Stimulated activated CD4-positive, alpha-beta T cell treated with anti-CD3 and anti-CD28 coated beads, Interleukin-1b, Interleukin-23, amount 100 ng/mL, for 48 hours (primary cell): ENCODE results near the gene PARN.
"Not testable (repeated sequence)": the region's sequence is repeated elsewhere in the genome, so short reads cannot be mapped to it uniquely, and the experiment has no call there.

ENCODE experiments used
- DNase-seq: peaks from one replicate; pipeline ENCODE4 v3.0.0-alpha.2; 2020

Gene PARN, protein sequence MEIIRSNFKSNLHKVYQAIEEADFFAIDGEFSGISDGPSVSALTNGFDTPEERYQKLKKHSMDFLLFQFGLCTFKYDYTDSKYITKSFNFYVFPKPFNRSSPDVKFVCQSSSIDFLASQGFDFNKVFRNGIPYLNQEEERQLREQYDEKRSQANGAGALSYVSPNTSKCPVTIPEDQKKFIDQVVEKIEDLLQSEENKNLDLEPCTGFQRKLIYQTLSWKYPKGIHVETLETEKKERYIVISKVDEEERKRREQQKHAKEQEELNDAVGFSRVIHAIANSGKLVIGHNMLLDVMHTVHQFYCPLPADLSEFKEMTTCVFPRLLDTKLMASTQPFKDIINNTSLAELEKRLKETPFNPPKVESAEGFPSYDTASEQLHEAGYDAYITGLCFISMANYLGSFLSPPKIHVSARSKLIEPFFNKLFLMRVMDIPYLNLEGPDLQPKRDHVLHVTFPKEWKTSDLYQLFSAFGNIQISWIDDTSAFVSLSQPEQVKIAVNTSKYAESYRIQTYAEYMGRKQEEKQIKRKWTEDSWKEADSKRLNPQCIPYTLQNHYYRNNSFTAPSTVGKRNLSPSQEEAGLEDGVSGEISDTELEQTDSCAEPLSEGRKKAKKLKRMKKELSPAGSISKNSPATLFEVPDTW

DNA sequence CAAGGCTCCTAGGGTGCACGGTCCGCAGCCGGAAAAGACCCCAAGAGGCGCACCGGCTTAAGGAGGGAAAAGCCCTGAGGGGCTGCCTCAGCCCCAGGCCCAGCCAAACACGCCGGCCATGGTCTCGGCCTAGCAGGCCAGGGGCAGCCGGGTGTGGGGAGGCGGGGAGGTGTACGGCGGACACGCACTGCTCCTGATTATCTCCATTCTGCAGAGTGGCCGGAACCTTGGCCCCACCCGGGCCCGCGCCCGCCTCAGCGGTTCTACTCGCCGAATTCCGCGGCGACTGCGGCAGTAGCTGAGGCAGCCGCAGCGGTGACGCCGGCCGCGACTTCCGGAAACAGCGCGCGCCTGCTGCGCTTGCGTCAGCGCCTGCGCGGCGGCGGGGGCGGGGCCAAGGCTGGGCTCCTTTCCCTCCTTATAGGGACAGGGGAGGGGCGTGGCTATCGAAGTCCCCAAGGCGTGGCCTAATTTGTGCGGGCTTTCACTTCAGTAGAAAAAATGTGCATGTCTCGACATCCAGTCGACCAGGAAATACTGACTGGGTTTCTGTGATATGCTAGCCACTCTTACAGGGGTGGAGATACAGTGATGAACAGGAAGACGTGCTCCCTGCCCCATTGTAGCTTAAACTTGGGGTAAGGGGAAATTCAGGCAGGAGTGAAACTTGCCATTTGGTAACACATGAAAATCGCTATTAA is at the start of gene PARN:
PARN (minus strand) TSS at position 342 of the 701 bp plus-strand sequence; CDS start at position 207, 135 bp downstream.
- peak; percentile 98 for DNase-seq

DNA sequence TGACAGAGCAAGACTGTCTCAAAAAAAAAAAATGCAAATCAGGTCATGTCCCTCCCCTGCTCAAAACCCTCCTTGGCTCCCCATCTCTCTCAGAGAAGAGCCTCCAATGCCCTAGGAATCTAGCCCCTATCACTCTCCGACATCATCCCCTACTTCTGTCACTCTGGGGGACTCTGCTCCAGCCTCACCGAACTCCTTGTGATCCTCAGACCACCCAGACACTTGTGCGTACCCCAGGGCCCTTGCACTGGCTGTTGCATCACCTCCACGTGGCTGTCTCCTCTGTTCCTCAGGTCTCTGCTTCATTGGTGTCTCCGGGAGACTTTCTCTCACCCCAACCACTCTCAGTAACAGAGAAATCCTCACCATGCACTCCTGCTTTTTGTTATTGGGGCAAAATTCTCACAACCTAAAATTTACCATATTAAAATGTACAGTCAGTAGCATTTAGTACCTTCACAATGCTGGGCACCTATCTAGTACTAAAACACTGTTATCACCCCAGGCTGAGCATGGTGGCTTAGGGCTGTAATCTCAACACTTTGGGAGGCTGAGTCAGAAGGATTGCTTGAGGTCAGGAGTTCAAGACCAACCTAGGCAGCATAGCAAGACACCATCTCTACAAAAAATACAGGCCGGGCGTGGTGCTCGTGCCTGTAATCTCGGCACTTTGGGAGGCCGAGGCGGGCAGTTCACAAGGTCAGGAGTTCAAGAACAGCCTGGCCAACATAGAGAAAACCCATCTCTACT is 48.9 kb upstream of the PARN start:
- DNase-seq: no peak

DNA sequence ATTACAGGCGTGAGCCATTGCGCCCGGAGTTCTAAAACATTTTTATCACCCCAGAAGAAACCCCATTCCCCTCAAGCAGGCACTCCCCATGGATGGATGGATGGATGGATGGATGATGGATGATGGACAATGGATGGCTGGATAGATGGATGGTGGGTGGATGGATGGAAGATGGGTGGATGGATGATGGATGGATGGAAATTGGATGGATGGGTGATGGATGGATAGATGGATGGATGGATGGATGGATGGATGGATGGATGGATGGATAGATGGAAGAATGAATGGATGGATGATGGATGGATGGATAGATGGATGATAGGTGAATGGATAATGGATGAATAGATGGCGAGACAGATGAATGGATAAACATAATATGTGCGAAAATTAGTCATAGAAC is 47.6 kb upstream of the PARN start:
- DNase-seq: no peak

DNA sequence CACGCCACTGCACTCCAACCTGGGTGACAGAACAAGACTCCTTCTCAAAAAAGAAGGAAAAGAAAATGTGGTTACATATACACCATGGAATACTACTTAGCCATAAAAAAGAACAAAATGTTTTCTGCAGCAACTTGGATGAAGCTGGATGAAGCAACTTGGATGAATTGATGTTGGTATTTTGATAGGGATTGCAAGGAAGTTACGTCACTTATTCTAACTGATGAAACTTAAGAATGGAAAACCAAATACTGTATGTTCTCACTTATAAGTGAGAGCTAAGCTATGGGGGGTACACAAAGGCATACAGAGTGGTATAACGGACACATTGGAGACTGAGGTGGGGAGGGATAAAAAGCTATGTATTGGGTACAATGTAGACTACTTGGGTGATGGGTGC is 46.6 kb upstream of the PARN start:
- no peak for DNase-seq

DNA sequence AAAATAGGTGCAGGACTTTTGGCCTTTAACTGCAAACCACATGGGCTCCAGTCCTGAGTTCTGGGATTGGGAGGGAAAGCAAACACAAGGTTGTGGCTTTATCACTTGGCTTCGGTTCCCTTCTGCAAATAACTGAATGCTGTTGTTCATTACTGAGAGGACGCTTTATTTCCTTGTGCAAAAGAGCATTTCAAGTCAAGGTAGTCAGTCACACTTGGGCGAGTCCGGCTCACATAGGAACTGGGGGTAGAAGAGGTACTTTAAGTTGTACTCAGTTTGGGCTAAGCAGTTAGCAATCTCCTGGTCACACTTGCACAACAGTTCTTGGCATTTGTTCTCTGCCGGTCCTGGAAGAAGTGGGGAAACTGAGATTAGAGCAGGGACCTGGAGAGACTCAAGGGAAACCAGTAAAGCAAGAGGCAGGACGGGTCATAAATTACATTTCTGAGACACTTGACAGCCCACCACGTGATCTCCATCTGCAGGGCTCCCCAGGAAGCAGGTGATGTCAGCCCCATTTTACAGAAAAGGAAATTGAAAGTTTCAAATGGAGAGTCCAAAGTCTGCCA is 42.4 kb upstream of the PARN start:
- no peak for DNase-seq

DNA sequence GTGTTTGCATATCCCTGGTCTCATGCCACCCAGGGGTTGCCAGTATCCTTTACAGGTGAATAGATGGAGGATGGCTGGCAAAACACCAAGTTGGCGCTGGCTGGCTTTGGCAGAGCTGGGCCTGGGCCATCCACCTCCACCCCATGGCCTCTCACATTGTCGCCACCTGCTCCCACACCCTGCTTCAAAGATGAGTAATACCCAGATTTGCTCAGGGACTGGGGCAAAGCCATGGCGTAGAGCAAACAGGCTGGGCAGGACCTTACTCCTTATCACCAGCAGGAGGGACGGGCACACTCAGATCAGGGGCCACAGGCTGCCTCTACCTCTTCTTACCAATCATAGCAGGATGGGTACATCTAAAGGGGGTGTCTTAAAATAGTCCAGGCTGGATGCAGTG is 39.7 kb upstream of the PARN start:
- DNase-seq: no peak

DNA sequence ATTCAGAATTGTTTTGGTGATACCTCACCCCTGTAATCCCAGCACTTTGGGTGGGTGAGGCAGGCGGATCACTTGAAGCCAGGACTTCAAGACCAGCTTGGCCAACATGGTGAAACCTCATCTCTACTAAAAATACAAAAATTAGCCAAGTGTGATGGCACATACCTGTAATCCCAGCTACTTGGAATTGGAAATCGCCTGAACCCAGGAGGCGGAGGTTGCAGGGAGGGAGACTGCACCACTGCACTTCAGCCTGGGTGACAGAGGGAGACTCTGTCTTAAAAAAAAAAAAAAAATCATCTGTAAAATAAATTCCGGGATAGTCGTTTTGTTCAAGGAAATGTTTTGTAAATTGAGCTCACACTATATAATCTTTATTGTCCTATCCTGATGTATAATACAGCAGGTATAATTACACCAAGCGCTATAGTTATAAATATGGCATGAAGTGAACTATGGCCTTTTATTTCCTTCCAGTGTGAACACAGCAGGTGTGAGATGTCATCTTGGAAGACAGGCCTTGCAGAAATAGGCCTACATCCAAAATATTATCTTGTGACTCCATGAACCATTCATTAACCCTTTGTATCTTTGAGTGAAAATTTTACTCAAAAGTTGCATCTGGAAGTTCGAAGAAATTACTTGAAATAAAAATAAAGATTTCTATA is 38.6 kb upstream of the PARN start:
- no peak for DNase-seq

DNA sequence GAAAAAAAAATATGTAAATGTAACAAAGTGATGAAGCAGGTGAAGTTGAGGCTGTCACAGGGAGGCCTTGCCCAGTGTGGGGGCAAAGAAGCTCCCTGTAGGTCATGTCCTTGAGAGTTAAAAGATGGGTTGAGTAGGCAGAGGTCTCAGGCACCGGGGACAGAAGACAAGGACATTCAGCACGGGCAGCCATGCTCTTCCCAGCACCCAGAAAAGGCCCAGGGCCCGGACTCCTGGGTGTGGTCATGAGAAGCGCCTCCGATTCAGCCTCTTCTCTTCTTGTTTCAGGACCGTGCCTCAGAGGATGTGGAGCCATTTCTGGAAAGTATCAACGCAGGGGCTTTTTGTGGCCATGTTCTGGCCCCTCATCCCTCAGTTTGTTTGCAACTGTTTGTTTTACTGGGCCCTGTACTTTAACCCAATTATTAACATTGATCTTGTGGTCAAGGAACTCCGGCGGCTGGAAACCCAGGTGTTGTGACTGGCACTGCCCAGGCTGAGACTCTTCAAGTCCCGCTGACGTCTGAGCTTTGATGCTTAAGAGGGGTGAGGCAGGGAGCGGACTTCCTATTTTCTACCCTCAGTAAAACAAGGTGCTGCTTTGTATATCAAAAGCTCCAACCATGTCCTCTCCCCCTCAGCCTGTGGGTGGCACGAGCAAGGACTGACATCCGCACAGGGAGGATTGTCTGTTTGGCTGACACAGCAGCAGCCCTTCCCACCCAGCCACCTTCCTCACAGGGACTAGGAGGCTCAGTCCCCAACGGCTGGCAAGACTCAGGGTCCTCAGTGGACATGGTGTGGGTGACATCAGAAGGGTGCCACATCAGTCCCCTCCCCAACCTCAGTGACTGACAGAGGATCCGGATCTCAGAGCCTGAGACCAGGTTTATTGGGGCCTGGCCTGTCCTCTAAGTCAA is 37.5 kb upstream of the PARN start:
- no peak for DNase-seq

DNA sequence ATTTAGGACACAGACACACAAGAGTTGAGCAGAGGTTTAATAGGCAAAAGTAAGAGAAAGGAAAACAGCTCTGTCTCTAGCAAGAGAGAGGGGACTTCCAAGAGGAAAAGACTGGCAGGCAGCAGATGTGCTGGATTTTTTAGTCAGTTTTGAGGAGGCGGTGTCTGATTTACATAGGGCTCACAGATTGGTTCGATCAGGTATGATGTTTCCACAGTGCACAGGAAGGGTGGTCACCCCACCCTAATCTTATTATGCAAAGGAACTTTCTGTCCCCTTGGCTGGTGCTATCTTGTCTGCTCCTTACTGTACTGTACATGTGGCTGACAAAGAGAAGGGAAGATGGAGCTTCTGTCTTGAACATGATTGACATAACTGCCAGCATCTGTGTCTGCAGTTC is 28.0 kb upstream of the PARN start:
- no peak for DNase-seq

DNA sequence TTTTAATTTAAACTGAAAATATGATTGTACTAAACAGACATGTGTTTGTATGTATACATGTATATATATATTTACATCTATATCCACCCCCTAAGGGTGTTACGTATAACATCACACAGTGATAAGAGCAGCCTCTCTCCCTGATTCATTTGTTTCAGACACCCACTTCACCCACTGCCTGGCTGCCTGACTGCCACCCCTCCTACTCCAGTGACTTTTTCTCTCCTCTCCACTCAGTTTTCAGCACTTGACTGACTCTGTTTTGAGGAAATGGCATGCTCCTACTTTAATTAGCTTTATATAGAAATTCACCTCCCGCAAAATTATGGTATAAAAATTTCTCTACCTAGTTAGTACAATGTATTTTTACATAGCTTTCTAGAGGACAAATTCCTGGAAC is 22.7 kb upstream of the PARN start:
- no peak for DNase-seq

DNA sequence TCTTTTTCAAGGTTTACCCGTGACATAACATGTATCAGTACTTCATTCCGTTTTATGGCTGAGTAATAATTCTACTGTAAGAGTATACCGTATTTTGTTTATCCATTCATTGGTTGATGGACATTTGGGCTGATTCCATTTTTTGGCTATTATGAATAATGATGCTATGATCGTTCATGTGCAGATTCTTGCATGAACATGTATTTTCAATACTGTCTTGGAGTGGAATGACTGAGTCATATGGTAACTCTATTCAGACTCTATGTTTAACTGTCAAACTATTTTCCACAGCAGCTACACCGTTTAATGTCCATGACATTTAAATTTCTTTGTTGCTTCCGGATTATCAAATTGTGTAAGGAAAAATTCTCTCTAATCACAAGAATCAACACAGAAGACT is 20.6 kb upstream of the PARN start:
- DNase-seq: no peak

DNA sequence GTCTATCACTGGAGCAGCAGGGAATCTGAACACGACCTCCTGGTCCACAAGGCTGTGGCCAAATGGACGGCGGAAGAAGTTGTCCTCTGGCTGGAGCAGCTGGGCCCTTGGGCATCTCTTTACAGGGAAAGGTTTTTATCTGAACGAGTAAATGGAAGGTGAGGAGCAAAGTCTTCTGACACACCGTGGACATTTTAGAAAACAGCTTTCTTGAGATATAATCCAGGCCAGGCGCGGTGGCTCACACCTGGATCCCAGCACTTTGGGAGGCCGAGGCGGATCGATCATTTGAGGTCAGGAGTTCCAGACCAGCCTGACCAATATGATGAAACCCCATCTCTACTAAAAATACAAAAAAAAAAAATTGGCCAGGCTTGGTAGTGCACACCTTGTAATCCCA is 19.8 kb upstream of the PARN start:
- DNase-seq: no peak

DNA sequence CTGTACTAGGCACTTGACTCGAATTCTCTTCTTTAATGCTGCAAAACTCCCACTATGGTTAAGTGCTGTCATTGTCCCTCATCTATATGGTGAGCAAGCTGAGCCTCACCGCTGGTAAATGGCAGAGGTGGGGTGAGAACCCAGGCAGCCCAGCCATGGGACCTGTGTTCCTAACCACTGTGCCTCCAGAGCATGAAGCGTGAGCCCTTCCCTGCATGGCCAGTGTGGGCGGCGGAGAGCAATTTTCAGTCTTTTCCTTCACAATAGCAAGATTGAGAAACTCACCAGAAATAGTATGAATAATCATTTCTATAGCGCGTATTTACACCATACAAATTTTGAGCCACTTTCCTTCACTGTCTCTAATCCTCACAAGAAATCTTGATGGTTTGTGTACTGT is 11.9 kb upstream of the PARN start:
- no peak for DNase-seq

DNA sequence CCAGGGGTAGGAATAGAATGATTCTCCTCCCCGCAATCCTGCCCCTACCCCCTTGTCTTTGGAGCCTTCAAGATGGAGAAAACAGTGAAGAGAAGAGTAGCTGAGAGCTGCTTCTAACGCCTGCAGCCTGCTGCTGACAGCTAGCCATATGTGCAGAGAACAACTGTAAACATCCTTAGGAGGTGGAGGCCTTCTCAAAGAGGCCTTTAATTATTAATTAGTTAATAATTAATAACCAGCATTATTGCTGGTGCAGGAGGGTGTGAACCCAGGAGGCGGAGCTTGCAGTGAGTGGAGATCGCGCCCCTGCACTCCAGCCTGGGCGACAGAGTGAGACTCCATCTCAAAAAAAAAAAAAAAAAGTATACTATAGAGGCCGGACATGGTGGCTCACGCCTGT is 11.1 kb upstream of the PARN start:
- no peak for DNase-seq

DNA sequence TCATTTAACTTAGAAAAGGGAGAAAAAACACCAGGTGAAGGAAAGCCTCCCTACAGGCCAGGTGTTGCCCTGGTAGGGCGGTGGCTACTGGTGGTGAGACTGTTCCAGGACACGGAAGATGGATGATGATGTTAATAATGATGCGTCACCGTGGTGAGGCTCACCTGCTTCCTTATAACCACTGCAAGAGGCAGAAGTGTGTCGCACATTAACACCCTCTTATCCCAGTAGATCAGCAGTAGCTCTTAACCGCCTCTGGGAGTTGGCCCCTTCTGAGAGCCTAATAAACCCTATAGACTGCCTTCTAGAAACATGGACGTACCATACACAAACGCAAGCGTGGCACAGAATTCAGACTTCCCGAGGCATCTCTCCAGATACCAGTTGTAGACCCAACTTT is 10.5 kb upstream of the PARN start:
- DNase-seq: no peak

DNA sequence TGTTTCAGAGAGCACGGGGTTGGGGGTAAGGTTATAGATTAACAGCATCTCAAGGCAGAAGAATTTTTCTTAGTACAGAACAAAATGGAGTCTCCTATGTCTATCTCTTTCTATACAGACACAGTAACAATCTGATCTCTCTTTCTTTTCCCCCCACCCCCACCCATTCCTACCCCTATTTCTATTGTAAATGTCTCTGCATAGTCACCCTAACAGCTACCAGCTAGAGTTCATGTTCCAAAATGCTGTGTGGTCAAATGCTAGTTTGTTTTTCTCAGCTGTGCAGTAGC is 6.8 kb upstream of the PARN start:
- not testable (repeated sequence) for DNase-seq

DNA sequence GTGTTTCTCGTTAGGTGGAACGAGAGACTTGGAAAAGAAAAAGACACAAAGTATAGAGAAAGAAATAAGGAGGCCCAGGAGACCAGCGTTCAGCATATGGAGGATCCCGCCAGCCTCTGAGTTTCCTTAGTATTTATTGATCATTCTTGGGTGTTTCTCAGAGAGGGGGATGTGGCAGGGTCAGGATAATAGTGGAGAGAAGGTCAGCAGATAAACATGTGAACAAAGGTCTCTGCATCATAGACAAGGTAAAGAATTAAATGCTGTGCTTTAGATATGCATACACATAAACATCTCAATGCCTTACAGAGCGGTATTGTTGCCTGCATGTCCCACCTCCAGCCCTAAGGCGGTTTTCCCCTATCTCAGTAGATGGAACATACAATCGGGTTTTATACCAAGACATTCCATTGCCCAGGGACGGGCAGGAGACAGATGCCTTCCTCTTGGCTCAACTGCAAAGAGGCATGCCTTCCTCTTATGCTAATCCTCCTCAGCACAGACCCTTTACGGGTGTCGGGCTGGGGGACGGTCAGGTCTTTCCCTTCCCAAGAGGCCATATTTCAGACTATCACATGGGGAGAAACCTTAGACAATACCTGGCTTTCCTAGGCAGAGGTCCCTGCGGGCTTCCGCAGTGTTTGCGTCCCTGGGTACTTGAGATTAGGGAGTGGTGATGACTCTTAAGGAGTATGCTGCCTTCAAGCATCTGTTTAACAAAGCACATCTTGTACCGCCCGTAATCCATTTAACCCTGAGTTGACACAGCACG is 6.3 kb upstream of the PARN start:
- not testable (repeated sequence) for DNase-seq

DNA sequence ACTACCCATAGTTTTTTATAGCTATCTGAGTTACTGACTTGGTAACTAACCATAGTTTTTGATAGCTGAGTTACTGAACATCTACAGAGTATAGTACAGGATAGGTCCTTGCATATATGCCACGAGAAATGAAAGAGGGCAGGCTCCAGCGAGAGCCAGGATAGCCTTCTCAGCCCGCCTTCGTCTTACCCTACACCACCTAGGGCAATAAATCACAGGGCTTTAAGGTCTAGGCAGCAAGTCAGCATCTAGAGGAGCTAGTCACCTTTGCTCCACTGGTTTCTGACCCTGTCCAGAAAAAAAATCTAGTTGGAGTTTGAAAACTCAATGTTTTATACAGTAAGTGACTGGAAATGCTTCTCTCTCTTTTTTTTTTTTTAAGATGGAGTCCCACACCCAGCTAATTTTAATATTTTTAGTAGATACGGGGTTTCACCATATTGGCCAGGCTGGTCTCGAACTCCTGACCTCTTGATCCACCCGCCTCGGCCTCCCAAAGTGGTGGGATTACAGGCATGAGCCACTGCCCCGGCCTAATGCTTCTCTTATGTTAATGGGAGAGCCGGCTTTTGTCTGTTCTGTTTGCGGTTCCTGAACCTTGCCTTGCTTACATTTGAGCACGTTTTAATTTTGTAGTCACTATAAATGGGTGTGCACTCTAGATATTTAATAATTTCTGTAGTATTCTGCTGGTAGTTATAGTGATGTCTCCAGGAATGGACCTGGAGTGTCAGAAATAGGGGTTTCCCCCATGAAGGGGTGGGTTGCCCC is 5.5 kb upstream of the PARN start:
- DNase-seq: no peak

DNA sequence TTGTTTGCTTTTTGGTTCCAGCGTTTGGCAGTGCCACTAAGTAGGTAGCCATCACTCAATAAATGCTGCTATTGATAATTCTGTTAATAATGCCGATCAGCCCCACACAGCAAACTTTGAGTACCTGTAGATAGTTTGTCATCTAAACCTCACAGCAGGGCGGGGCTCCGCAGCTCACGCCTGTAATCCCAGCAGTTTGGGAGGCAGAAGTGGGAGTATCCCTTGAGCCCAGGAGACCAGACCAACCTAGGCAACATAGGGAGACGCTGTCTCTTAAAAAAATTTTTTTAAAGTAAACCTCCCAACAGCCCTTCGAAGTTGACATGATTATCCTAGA is 4.3 kb upstream of the PARN start:
- DNase-seq: no peak
